Activated CD8-positive, alpha-beta T cell treated with anti-CD3 and anti-CD28 coated beads, Interleukin-2, amount 10 ng/mL, durations not matched to agents 7 days and 5 days (primary cell): ENCODE results near the gene BCL3. TPM values are rescaled to one million over a fixed set of nuclear protein-coding genes. Genes with fewer than 3 reads are reported as not detected.

Experiments used
- ATAC-seq: fragments of 150-1000 bp; cut with Tn5 transposase; one replicate; pipeline ENCODE4 v1.10.0; 2021; ENCODE audit warnings: moderate library complexity
- CTCF ChIA-PET: fragments of 350-600 bp; sonication (Branson Sonifier 250); formaldehyde crosslinking; loops from one replicate; lab custom pipeline; 2021; ENCODE audit warnings: antibody characterized with exemption; lab: Charles Lee
- POLR2A ChIA-PET: fragments of 350-600 bp; sonication (Branson Sonifier 250); formaldehyde crosslinking; loops from one replicate; lab custom pipeline; 2021; ENCODE audit warnings: antibody characterized with exemption; lab: Charles Lee
- DNase-seq: peaks from one replicate; pipeline ENCODE4 v3.0.0-alpha.2; 2020
- H3K27ac Mint-ChIP-seq: one replicate; pipeline ENCODE4 v1.8.0; 2021; ENCODE audit warnings: mild to moderate bottlenecking, mixed read lengths
- H3K27me3 Mint-ChIP-seq: one replicate; pipeline ENCODE4 v1.8.0; 2021; ENCODE audit warnings: low read depth, mixed read lengths
- H3K36me3 Mint-ChIP-seq: one replicate; pipeline ENCODE4 v1.8.0; 2021; ENCODE audit warnings: low read depth, mixed read lengths
- H3K4me1 Mint-ChIP-seq: one replicate; pipeline ENCODE4 v1.8.0; 2021; ENCODE audit warnings: low read depth, mixed read lengths
- H3K4me3 Mint-ChIP-seq: one replicate; pipeline ENCODE4 v1.8.0; 2021; ENCODE audit warnings: mild to moderate bottlenecking, mixed read lengths
- H3K9me3 Mint-ChIP-seq: one replicate; pipeline ENCODE4 v1.8.0; 2022; ENCODE audit warnings: mixed read lengths; ENCODE audit not compliant: insufficient read depth
- total RNA-seq, 2 experiments: library from RNA; stranded (reverse); gene quantifications; one replicate each; pipeline ENCODE4 v1.2.3, GENCODE V29; 2021

The BCL3 gene
- total RNA-seq, 2 experiments from 2014 or later = 22.4 to 25.1 TPM

- Mint-ChIP-seq H3K27ac (peak overlapping the region; percentile 96), H3K9me3 (no peaks in the 10 kb centered on the region), H3K4me3 (peak overlapping the region; percentile 89), H3K4me1 (peaks cover 70% of the 10 kb centered on the region), H3K36me3 (peaks cover 64% of the 10 kb centered on the region), H3K27me3 (no peaks in the 10 kb centered on the region)
- no peak for DNase-seq
- no peak for ATAC-seq
- ChIA-PET CTCF (interaction anchor here (1.8 to 8.9 kb wide), 4 partner anchors 13 to 31 kb away, joined by 6 to 79 read pairs (median 35); no protein-coding TSS in a partner anchor), POLR2A (interaction anchor here (0.8 to 1.3 kb wide), 4 partner anchors 10 to 30 kb away, joined by 3 to 7 read pairs (median 5); no protein-coding TSS in a partner anchor)
Observed at GRCh38 chr19:44753626-44753931, 5.1 kb downstream of the BCL3 start.

GRCh38 chr19:44753932-44754749 lies 5.6 kb downstream of the BCL3 start:
- Mint-ChIP-seq H3K9me3 (no peaks in the 10 kb centered on the region), H3K4me1 (peaks cover 72% of the 10 kb centered on the region), H3K27ac (peak overlapping the region; percentile 96), H3K27me3 (no peaks in the 10 kb centered on the region), H3K36me3 (peaks cover 66% of the 10 kb centered on the region), H3K4me3 (peak overlapping the region; percentile 89)
- DNase-seq = peak; percentile 81
- POLR2A ChIA-PET = interaction anchor here (0.6 to 1.3 kb wide), 4 partner anchors 10 to 30 kb away, joined by 3 to 7 read pairs (median 4); no protein-coding TSS in a partner anchor
- CTCF ChIA-PET = interaction anchor here (1.8 to 8.9 kb wide), 4 partner anchors 12 to 31 kb away, joined by 6 to 79 read pairs (median 35); no protein-coding TSS in a partner anchor
- peak; percentile 32 for ATAC-seq

- peak overlapping the region; percentile 89 for H3K4me3 Mint-ChIP-seq
- H3K36me3 Mint-ChIP-seq = peaks cover 63% of the 10 kb centered on the region
- H3K9me3 Mint-ChIP-seq = no peaks in the 10 kb centered on the region
- H3K27ac Mint-ChIP-seq = peak overlapping the region; percentile 96
- ChIA-PET CTCF (interaction anchor here (1.8 to 8.9 kb wide), 4 partner anchors 11 to 31 kb away, joined by 6 to 79 read pairs (median 35); no protein-coding TSS in a partner anchor), POLR2A (interaction anchor here (0.6 kb wide), 1 partner anchor 12 kb away, joined by 4 read pairs; no protein-coding TSS in a partner anchor)
- ATAC-seq = no peak
- no peak for DNase-seq
- peaks cover 71% of the 10 kb centered on the region for H3K4me1 Mint-ChIP-seq
- H3K27me3 Mint-ChIP-seq = no peaks in the 10 kb centered on the region
Observed at GRCh38 chr19:44754750-44755080, 6.2 kb downstream of the BCL3 start.

GRCh38 chr19:44755219-44755618 lies 6.7 kb downstream of the BCL3 start:
- Mint-ChIP-seq H3K27me3 (no peaks in the 10 kb centered on the region), H3K27ac (peak overlapping the region; percentile 96), H3K4me3 (peak overlapping the region; percentile 89), H3K9me3 (no peaks in the 10 kb centered on the region), H3K4me1 (peaks cover 70% of the 10 kb centered on the region), H3K36me3 (peaks cover 65% of the 10 kb centered on the region)
- DNase-seq = no peak
- ChIA-PET POLR2A (no interaction called here), CTCF (interaction anchor here (0.7 to 8.9 kb wide), 3 partner anchors 8 to 32 kb away, joined by 3 to 79 read pairs (median 4); no protein-coding TSS in a partner anchor)
- no peak for ATAC-seq

- Mint-ChIP-seq H3K4me3 (no peak overlapping the region), H3K36me3 (peaks cover 66% of the 10 kb centered on the region), H3K4me1 (peaks cover 71% of the 10 kb centered on the region), H3K9me3 (no peaks in the 10 kb centered on the region), H3K27me3 (no peaks in the 10 kb centered on the region), H3K27ac (peak overlapping the region; percentile 77)
- CTCF ChIA-PET = interaction anchor here (1.3 to 8.9 kb wide), 2 partner anchors 9 to 32 kb away, joined by 4 to 79 read pairs; no protein-coding TSS in a partner anchor
- ATAC-seq (no peak), DNase-seq (no peak)
- POLR2A ChIA-PET = no interaction called here
Observed at GRCh38 chr19:44756089-44756562, 7.6 kb downstream of the BCL3 start.

- Mint-ChIP-seq H3K4me1 (peaks cover 65% of the 10 kb centered on the region), H3K27me3 (no peaks in the 10 kb centered on the region), H3K4me3 (no peak overlapping the region), H3K9me3 (no peaks in the 10 kb centered on the region), H3K36me3 (peaks cover 59% of the 10 kb centered on the region), H3K27ac (no peak overlapping the region)
- ChIA-PET POLR2A (no interaction called here), CTCF (interaction anchor here (1.1 to 8.9 kb wide), 2 partner anchors 14 to 34 kb away, joined by 5 to 79 read pairs; no protein-coding TSS in a partner anchor)
- DNase-seq (no peak), ATAC-seq (no peak)
Observed at GRCh38 chr19:44757057-44757734, 8.7 kb downstream of the BCL3 start.

GRCh38 chr19:44757735-44758505 lies 9.4 kb downstream of the BCL3 start:
- ATAC-seq (no peak), DNase-seq (no peak)
- Mint-ChIP-seq H3K36me3 (peaks cover 52% of the 10 kb centered on the region), H3K4me1 (peaks cover 61% of the 10 kb centered on the region), H3K27me3 (no peaks in the 10 kb centered on the region), H3K27ac (no peak overlapping the region), H3K4me3 (no peak overlapping the region), H3K9me3 (no peaks in the 10 kb centered on the region)
- ChIA-PET POLR2A (no interaction called here), CTCF (interaction anchor here (1.1 to 8.9 kb wide), 2 partner anchors 13 to 34 kb away, joined by 5 to 79 read pairs; no protein-coding TSS in a partner anchor)

- Mint-ChIP-seq H3K27ac (no peak overlapping the region), H3K36me3 (peaks cover 49% of the 10 kb centered on the region), H3K27me3 (no peaks in the 10 kb centered on the region), H3K9me3 (no peaks in the 10 kb centered on the region), H3K4me3 (no peak overlapping the region), H3K4me1 (peaks cover 59% of the 10 kb centered on the region)
- POLR2A ChIA-PET = no interaction called here
- no peak for DNase-seq
- ATAC-seq = no peak
- CTCF ChIA-PET = interaction anchor here (8.9 kb wide), 1 partner anchor 35 kb away, joined by 79 read pairs; no protein-coding TSS in a partner anchor
Observed at GRCh38 chr19:44758596-44758995, 10.1 kb downstream of the BCL3 start.

- CTCF ChIA-PET = interaction anchor here (8.9 kb wide), 1 partner anchor 36 kb away, joined by 79 read pairs; no protein-coding TSS in a partner anchor
- peak overlapping the region; percentile 58 for H3K27ac Mint-ChIP-seq
Observed at GRCh38 chr19:44759083-44759804, 10.7 kb downstream of the BCL3 start.

GRCh38 chr19:44762038-44762437 lies 13.5 kb downstream of the BCL3 start:
- H3K4me3 Mint-ChIP-seq = no peak overlapping the region
- ChIA-PET CTCF (interaction anchor here (2.2 to 18.1 kb wide), 2 partner anchors 9 to 39 kb away, joined by 9 to 455 read pairs; no protein-coding TSS in a partner anchor), POLR2A (no interaction called here)
- no peaks in the 10 kb centered on the region for H3K27me3 Mint-ChIP-seq
- ATAC-seq = no peak
- peaks cover 32% of the 10 kb centered on the region for H3K36me3 Mint-ChIP-seq
- DNase-seq = no peak
- no peaks in the 10 kb centered on the region for H3K9me3 Mint-ChIP-seq
- no peak overlapping the region for H3K27ac Mint-ChIP-seq
- H3K4me1 Mint-ChIP-seq = peaks cover 44% of the 10 kb centered on the region

More at GRCh38 chr19:44759083-44759804, 10.7 kb downstream of the BCL3 start:
- H3K36me3 Mint-ChIP-seq = peaks cover 49% of the 10 kb centered on the region
- ATAC-seq (no peak), DNase-seq (no peak)
- no peaks in the 10 kb centered on the region for H3K9me3 Mint-ChIP-seq
- H3K27me3 Mint-ChIP-seq = no peaks in the 10 kb centered on the region
- no peak overlapping the region for H3K4me3 Mint-ChIP-seq
- peaks cover 60% of the 10 kb centered on the region for H3K4me1 Mint-ChIP-seq
- POLR2A ChIA-PET = no interaction called here
